ENCODE data around the gene FRMD4A.

DNA sequence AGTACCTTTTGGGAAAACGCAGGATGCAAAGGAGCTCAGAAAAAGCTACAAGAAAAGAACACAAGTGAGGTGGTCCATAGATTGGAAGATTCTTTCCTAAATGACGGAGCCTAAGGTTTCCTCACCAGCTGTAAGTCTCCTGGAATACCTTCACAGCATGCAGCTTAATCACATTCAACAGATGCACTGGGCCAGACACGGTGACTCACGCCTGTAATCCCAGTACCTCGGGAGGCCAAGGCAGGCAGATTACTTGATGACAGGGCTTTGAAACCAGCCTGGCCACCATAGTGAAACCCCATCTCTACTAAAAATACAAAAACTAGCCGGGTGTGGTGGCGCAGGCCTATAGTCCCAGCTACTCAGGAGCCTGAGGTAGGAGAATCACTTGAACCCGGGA, 228.7 kb downstream of the FRMD4A start:
- no peak for TF ChIP-seq EZH2phosphoT487 (IDR thresholded peaks at IDR 0.05; ENCODE audit: borderline replicate concordance, low read depth)
- no peak for TF ChIP-seq CTCF (IDR thresholded peaks at IDR 0.05)
- TF ChIP-seq, protein P1, sequence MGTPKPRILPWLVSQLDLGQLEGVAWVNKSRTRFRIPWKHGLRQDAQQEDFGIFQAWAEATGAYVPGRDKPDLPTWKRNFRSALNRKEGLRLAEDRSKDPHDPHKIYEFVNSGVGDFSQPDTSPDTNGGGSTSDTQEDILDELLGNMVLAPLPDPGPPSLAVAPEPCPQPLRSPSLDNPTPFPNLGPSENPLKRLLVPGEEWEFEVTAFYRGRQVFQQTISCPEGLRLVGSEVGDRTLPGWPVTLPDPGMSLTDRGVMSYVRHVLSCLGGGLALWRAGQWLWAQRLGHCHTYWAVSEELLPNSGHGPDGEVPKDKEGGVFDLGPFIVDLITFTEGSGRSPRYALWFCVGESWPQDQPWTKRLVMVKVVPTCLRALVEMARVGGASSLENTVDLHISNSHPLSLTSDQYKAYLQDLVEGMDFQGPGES (IDR thresholded peaks at IDR 0.05; ENCODE audit: low read depth, low read length) = no peak
- TF ChIP-seq RAD21 (IDR thresholded peaks at IDR 0.05; ENCODE audit: low read length) = no peak
- no peak for TF ChIP-seq SIN3A (IDR thresholded peaks at IDR 0.05; ENCODE audit: borderline replicate concordance, low read depth, low read length)
- no peak for TF ChIP-seq MEF2A (IDR thresholded peaks at IDR 0.05; ENCODE audit: borderline replicate concordance, low read depth)
- TF ChIP-seq USF2 (IDR thresholded peaks at IDR 0.05; ENCODE audit: borderline replicate concordance, low read depth, low read length) = no peak
- no peak for TF ChIP-seq MAX (IDR thresholded peaks at IDR 0.05; ENCODE audit: low read depth)
- TF ChIP-seq, protein P2, sequence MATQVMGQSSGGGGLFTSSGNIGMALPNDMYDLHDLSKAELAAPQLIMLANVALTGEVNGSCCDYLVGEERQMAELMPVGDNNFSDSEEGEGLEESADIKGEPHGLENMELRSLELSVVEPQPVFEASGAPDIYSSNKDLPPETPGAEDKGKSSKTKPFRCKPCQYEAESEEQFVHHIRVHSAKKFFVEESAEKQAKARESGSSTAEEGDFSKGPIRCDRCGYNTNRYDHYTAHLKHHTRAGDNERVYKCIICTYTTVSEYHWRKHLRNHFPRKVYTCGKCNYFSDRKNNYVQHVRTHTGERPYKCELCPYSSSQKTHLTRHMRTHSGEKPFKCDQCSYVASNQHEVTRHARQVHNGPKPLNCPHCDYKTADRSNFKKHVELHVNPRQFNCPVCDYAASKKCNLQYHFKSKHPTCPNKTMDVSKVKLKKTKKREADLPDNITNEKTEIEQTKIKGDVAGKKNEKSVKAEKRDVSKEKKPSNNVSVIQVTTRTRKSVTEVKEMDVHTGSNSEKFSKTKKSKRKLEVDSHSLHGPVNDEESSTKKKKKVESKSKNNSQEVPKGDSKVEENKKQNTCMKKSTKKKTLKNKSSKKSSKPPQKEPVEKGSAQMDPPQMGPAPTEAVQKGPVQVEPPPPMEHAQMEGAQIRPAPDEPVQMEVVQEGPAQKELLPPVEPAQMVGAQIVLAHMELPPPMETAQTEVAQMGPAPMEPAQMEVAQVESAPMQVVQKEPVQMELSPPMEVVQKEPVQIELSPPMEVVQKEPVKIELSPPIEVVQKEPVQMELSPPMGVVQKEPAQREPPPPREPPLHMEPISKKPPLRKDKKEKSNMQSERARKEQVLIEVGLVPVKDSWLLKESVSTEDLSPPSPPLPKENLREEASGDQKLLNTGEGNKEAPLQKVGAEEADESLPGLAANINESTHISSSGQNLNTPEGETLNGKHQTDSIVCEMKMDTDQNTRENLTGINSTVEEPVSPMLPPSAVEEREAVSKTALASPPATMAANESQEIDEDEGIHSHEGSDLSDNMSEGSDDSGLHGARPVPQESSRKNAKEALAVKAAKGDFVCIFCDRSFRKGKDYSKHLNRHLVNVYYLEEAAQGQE (IDR thresholded peaks at IDR 0.05; ENCODE audit: low read depth, low read length) = no peak
- TF ChIP-seq, protein P3, sequence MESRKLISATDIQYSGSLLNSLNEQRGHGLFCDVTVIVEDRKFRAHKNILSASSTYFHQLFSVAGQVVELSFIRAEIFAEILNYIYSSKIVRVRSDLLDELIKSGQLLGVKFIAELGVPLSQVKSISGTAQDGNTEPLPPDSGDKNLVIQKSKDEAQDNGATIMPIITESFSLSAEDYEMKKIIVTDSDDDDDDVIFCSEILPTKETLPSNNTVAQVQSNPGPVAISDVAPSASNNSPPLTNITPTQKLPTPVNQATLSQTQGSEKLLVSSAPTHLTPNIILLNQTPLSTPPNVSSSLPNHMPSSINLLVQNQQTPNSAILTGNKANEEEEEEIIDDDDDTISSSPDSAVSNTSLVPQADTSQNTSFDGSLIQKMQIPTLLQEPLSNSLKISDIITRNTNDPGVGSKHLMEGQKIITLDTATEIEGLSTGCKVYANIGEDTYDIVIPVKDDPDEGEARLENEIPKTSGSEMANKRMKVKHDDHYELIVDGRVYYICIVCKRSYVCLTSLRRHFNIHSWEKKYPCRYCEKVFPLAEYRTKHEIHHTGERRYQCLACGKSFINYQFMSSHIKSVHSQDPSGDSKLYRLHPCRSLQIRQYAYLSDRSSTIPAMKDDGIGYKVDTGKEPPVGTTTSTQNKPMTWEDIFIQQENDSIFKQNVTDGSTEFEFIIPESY (IDR thresholded peaks at IDR 0.05; ENCODE audit: borderline replicate concordance, low read depth) = no peak
- TF ChIP-seq GABPA (IDR thresholded peaks at IDR 0.05; ENCODE audit: low read depth) = no peak
- TF ChIP-seq TAF1 (IDR thresholded peaks at IDR 0.05; ENCODE audit: borderline replicate concordance, low read depth, low read length) = no peak
- TF ChIP-seq POLR2AphosphoS5 (IDR thresholded peaks at IDR 0.05; ENCODE audit: low read depth, low read length) = no peak
